Neural cell (in vitro differentiated cells): Measurements from ENCODE around the gene MPHOSPH9. TPM values are rescaled to one million over a fixed set of nuclear protein-coding genes. Genes with fewer than 3 reads are reported as not detected.
A peak's percentile ranks its signal among the peaks of the same experiment; 100 is the strongest.

ENCODE experiments used
- H2AFZ ChIP-seq: fragments of 200-600, 300-800 bp; sonication (generic), shearing (Covaris generic); 2 replicates; pipeline ENCODE4 v1.6.0; 2014; ENCODE audit warnings: low read depth, mild to moderate bottlenecking, antibody characterized with exemption, low read length, moderate library complexity
- H3F3A ChIP-seq: fragments of 200-600 bp; shearing (Covaris generic); 2 replicates; pipeline ENCODE4 v1.6.1; 2016; ENCODE audit warnings: mild to moderate bottlenecking, moderate library complexity, mixed read lengths, antibody characterized with exemption, low read length; ENCODE audit not compliant: insufficient read depth, poor library complexity, severe bottlenecking
- H3K27ac ChIP-seq: fragments of 200-600, 300-800 bp; sonication (generic), shearing (Covaris generic); 2 replicates; pipeline ENCODE4 v1.5.1; 2014; ENCODE audit warnings: mild to moderate bottlenecking, low read length, moderate library complexity
- H3K27me3 ChIP-seq: fragments of 300-800, 200-600 bp; sonication (generic), shearing (Covaris generic); 2 replicates; pipeline ENCODE4 v1.6.0; 2014; ENCODE audit warnings: mild to moderate bottlenecking, low read depth, low read length, moderate library complexity; ENCODE audit not compliant: insufficient read depth
- H3K36me3 ChIP-seq: fragments of 300-800, 200-600 bp; sonication (generic), shearing (Covaris generic); 2 replicates; pipeline ENCODE4 v1.5.1; 2014; ENCODE audit warnings: mild to moderate bottlenecking, antibody characterized with exemption, low read length, moderate library complexity; ENCODE audit not compliant: insufficient read depth
- H3K4me2 ChIP-seq: fragments of 300-800, 200-600 bp; sonication (generic), shearing (Covaris generic); 2 replicates; pipeline ENCODE4 v1.6.0; 2014; ENCODE audit warnings: mild to moderate bottlenecking, low read length
- H3K4me3 ChIP-seq: fragments of 300-800, 200-600 bp; sonication (generic), shearing (Covaris generic); 2 replicates; pipeline ENCODE4 v1.5.1; 2014; ENCODE audit warnings: mild to moderate bottlenecking, low read length, moderate library complexity
- H3K79me2 ChIP-seq: fragments of 200-600 bp; shearing (Covaris generic); replicated peaks from 2 replicates; pipeline ENCODE4 v1.6.0; 2014; ENCODE audit warnings: mild to moderate bottlenecking, low read length, moderate library complexity; ENCODE audit not compliant: insufficient read depth
- H3K9ac ChIP-seq: fragments of 300-800, 200-600 bp; sonication (generic), shearing (Covaris generic); 2 replicates; pipeline ENCODE4 v1.6.1; 2016; ENCODE audit warnings: mild to moderate bottlenecking, low read length, mixed read lengths
- H3K9me2 ChIP-seq: fragments of 200-600 bp; shearing (Covaris generic); 2 replicates; pipeline ENCODE4 v1.6.1; 2016; ENCODE audit warnings: mild to moderate bottlenecking, low read length, mixed read lengths; ENCODE audit not compliant: insufficient read depth
- H3K9me3 ChIP-seq: fragments of 200-600, 300-800 bp; sonication (generic), shearing (Covaris generic); 2 replicates; pipeline ENCODE4 v1.6.1; 2016; ENCODE audit warnings: mild to moderate bottlenecking, mixed run types, low read length, moderate library complexity, mixed read lengths
- H4K20me1 ChIP-seq: fragments of 200-600 bp; shearing (Covaris generic); 2 replicates; pipeline ENCODE4 v1.6.1; 2016; ENCODE audit warnings: mild to moderate bottlenecking, mixed run types; ENCODE audit not compliant: insufficient read depth
- EP300 ChIP-seq: fragments of 450-650 bp; conservative IDR thresholded peaks from 2 replicates; pipeline ENCODE4 v1.6.1; 2014; ENCODE audit warnings: antibody characterized with exemption, mild to moderate bottlenecking, moderate library complexity; ENCODE audit not compliant: poor library complexity, severe bottlenecking
- EZH2 ChIP-seq: fragments of 200-600, 300-800 bp; shearing (Covaris generic), sonication (generic); IDR thresholded peaks from 2 replicates; pipeline ENCODE4 v1.6.1; 2014; ENCODE audit warnings: antibody characterized with exemption, low read length, borderline replicate concordance, mild to moderate bottlenecking; ENCODE audit not compliant: insufficient read depth, poor library complexity, severe bottlenecking
- MXI1 ChIP-seq: fragments of 450-650 bp; conservative IDR thresholded peaks from 2 replicates; pipeline ENCODE4 v1.6.1; 2014; ENCODE audit warnings: antibody characterized with exemption, mild to moderate bottlenecking; ENCODE audit not compliant: poor library complexity, severe bottlenecking
- POLR2AphosphoS5 ChIP-seq: IDR thresholded peaks from 2 replicates; pipeline ENCODE4 v1.6.1; 2012
- RAD21 ChIP-seq: fragments of 450-650 bp; conservative IDR thresholded peaks from 2 replicates; pipeline ENCODE4 v1.6.1; 2014; ENCODE audit warnings: antibody characterized with exemption, mild to moderate bottlenecking, moderate library complexity
- SMC3 ChIP-seq: fragments of 450-650 bp; conservative IDR thresholded peaks from 2 replicates; pipeline ENCODE4 v1.6.1; 2014; ENCODE audit warnings: antibody characterized with exemption, mild to moderate bottlenecking, moderate library complexity; ENCODE audit not compliant: poor library complexity
- TAF1 ChIP-seq: IDR thresholded peaks from 2 replicates; pipeline ENCODE4 v1.6.1; 2012; ENCODE audit warnings: low read depth
- polyA plus RNA-seq: library from polyadenylated mRNA; depleted of rRNA; stranded (reverse); fragments of >200 nt; gene quantifications from 2 replicates; pipeline ENCODE4 v1.2.3, GENCODE V29; 2014
- TF ChIP-seq, protein P1 (sequence below): IDR thresholded peaks from 2 replicates; pipeline ENCODE4 v1.6.1; 2012; ENCODE audit warnings: borderline replicate concordance
- TF ChIP-seq, protein P2 (sequence below): fragments of 450-650 bp; IDR thresholded peaks from 2 replicates; pipeline ENCODE4 v1.5.1; 2014; ENCODE audit warnings: antibody characterized with exemption, mild to moderate bottlenecking, moderate library complexity; ENCODE audit not compliant: poor library complexity, severe bottlenecking

Gene MPHOSPH9
- polyA plus RNA-seq, 1 donor from 2014 or later, result 59.1 TPM

DNA sequence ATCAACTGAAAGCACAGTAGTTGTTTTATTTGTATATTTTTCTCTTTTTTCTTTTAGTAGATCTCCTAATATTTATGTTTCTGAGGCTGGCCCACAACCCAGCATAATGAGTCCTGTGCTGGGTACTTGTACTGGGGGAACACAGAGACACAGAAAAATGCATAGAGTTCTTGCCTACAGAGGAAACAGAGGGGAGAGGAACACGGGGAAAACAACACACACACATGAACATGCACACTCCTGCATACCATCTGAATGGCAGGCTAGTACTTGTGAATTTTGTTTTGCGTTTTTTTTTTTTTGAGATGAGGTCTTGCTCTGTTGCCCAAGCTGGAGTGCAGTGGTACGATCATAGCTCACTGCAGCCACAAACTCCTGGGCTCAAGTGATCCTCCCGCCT is 103.3 kb downstream of the MPHOSPH9 start:
- no peak overlapping the region for H3K4me2 ChIP-seq
- no peak overlapping the region for H3K9ac ChIP-seq
- no peaks in the 10 kb centered on the region for H3K9me2 ChIP-seq
- TF ChIP-seq EZH2 (no peak), POLR2AphosphoS5 (no peak), EP300 (no peak), SMC3 (no peak), TAF1 (no peak), RAD21 (no peak), MXI1 (no peak)
- TF ChIP-seq, protein P1, sequence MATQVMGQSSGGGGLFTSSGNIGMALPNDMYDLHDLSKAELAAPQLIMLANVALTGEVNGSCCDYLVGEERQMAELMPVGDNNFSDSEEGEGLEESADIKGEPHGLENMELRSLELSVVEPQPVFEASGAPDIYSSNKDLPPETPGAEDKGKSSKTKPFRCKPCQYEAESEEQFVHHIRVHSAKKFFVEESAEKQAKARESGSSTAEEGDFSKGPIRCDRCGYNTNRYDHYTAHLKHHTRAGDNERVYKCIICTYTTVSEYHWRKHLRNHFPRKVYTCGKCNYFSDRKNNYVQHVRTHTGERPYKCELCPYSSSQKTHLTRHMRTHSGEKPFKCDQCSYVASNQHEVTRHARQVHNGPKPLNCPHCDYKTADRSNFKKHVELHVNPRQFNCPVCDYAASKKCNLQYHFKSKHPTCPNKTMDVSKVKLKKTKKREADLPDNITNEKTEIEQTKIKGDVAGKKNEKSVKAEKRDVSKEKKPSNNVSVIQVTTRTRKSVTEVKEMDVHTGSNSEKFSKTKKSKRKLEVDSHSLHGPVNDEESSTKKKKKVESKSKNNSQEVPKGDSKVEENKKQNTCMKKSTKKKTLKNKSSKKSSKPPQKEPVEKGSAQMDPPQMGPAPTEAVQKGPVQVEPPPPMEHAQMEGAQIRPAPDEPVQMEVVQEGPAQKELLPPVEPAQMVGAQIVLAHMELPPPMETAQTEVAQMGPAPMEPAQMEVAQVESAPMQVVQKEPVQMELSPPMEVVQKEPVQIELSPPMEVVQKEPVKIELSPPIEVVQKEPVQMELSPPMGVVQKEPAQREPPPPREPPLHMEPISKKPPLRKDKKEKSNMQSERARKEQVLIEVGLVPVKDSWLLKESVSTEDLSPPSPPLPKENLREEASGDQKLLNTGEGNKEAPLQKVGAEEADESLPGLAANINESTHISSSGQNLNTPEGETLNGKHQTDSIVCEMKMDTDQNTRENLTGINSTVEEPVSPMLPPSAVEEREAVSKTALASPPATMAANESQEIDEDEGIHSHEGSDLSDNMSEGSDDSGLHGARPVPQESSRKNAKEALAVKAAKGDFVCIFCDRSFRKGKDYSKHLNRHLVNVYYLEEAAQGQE, result no peak
- TF ChIP-seq, protein P2, sequence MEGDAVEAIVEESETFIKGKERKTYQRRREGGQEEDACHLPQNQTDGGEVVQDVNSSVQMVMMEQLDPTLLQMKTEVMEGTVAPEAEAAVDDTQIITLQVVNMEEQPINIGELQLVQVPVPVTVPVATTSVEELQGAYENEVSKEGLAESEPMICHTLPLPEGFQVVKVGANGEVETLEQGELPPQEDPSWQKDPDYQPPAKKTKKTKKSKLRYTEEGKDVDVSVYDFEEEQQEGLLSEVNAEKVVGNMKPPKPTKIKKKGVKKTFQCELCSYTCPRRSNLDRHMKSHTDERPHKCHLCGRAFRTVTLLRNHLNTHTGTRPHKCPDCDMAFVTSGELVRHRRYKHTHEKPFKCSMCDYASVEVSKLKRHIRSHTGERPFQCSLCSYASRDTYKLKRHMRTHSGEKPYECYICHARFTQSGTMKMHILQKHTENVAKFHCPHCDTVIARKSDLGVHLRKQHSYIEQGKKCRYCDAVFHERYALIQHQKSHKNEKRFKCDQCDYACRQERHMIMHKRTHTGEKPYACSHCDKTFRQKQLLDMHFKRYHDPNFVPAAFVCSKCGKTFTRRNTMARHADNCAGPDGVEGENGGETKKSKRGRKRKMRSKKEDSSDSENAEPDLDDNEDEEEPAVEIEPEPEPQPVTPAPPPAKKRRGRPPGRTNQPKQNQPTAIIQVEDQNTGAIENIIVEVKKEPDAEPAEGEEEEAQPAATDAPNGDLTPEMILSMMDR, result no peak
- H3K9me3 ChIP-seq, result no peaks in the 10 kb centered on the region
- no peaks in the 10 kb centered on the region for H4K20me1 ChIP-seq
- no peak overlapping the region for H3K27ac ChIP-seq
- H3K79me2 ChIP-seq, result no peaks in the 10 kb centered on the region
- H3F3A ChIP-seq, result no peaks in the 10 kb centered on the region
- H3K4me3 ChIP-seq, result no peak overlapping the region
- H3K27me3 ChIP-seq, result no peaks in the 10 kb centered on the region
- H3K36me3 ChIP-seq, result no peaks in the 10 kb centered on the region
- no peak overlapping the region for H2AFZ ChIP-seq

DNA sequence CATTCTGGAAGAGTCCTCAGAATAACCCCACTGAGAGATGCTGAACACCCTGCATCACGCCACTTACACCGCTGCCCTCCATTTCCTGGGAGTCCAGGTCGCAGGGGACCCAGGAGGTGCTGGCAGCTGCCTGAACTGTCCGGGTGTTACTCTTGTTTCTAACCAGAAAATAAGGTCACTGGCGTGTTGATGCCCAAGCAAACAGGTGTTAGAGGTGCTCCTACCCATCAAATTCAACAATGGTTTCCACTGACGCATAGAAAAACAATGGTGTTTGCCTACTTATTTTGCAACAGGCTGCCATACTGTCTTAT is 105.8 kb downstream of the MPHOSPH9 start:
- Histone ChIP-seq H3K27ac (peak overlapping the region; percentile 3), H4K20me1 (no peaks in the 10 kb centered on the region), H3K9me3 (no peaks in the 10 kb centered on the region), H3K36me3 (no peaks in the 10 kb centered on the region), H2AFZ (no peak overlapping the region), H3K4me2 (peak overlapping the region; percentile 25), H3K9me2 (no peaks in the 10 kb centered on the region), H3F3A (no peaks in the 10 kb centered on the region), H3K4me3 (peak overlapping the region; percentile 31), H3K9ac (no peak overlapping the region), H3K27me3 (no peaks in the 10 kb centered on the region), H3K79me2 (no peaks in the 10 kb centered on the region)
- no peak for TF ChIP-seq TAF1
- TF ChIP-seq RAD21, result no peak
- TF ChIP-seq, protein P2, result no peak
- no peak for TF ChIP-seq MXI1
- no peak for TF ChIP-seq EP300
- no peak for TF ChIP-seq EZH2
- no peak for TF ChIP-seq SMC3
- TF ChIP-seq, protein P1, result no peak
- no peak for TF ChIP-seq POLR2AphosphoS5
